NCI-H1694 (cell line): ENCODE measurements around the gene CEBPE.
"Not testable (repeated sequence)": the region's sequence is repeated elsewhere in the genome, so short reads cannot be mapped to it uniquely, and the experiment has no call there.

Source experiments
- DNase-seq: peaks from one replicate; lab custom pipeline; 2025; lab: John Stamatoyannopoulos, UW

CEBPE gene

DNA sequence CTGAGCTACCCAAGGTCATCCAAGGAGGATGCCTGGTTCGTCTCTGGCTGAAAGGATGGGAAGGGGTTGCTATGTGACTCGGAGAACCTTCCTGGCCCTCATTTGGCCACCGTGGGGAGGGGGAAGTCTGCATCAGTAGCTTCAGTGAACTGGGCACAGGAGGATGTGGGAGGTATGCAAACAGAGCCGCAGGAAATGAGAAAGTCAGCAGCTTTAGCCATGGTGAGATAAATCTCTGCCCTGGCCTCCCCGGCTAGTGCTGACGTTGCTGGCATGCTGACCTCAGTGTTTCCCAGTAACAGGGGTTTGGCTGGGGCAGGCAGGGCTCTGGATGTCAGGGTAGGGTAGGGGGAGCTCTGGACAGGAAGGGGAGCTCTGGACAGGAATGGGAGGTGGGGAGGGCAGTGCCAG is 2.3 kb upstream of the CEBPE start:
- no peak for DNase-seq

DNA sequence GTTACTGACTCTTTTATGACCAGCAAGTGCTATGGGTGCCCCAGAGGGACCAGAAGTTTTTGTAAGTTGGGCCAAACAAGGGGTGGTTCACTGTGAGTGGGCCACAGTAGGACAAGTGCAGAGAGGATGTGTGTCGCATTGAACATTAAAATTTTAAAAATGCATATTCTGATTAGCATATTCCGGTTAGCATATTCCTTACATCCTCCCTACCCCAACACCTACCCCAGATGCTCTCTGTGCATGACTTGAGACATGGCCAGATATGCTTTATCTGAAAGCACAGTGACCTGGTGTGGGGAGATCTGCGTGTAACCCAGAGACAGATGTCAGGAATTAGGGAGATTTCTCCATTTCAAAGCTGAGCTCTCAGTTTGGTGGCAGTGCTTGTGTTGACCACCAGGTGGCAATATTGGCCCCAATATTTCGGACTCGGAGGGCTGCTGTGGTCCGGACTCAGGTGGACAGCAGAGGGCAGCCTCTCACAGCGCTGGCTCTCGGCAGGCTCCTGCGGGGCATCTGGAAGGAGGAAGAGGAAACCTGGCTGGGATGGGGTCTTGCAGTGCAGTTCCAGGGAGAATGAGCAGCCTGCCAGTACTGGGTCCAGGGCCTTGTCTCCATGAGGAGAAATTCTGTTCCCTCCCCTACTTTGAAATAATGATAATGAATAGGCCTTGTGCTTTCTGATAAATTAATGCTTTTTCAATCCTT is 1.6 kb upstream of the CEBPE start:
- peak; percentile 91 for DNase-seq

DNA sequence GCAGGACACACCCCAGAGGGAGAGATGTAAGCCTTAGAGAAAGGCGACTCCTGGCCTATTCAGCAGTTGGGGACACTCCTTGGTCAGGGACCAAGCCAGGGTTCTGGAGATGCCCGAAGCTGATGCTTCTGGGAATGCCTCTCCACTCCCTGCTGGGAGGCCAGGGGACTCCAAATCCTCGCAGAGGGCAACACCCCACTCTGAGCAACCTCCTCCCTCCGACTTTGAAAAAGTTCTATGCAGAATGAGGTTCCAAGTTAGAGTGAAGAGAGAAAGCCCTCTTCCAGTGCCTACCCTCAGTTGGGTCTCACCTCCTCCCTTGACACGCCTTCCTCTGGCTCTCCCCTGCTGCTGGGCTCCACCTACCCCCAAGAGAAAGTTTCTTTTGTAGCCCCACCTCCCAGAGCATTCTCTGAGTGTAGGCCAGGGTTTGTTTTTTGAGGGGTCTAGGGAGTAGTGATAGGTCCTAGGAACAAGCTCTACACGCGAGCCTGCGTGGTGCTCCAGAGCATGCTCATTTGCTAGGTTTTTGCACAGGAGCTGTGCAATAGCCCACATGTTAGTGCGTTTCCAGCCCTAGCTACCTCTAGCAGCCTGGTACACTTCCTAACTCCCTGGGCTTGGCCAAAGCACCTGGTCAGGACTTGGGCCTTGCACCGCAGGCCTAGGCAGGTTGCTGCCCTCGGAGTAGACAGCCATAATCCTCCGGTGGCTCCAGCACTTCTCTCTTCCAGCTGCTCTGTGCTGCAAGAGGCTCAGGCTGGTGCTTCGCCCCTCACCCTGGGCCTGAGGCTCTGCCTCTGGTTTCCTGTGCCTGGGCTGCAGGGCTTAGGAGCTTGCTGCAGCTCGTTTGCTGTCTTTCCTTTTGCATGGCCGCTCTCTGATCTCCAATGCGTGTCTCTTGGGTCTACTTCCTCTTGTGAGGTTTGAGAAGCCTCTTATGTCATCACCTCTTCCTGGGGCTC is 590 bp upstream of the CEBPE start:
- no peak for DNase-seq

DNA sequence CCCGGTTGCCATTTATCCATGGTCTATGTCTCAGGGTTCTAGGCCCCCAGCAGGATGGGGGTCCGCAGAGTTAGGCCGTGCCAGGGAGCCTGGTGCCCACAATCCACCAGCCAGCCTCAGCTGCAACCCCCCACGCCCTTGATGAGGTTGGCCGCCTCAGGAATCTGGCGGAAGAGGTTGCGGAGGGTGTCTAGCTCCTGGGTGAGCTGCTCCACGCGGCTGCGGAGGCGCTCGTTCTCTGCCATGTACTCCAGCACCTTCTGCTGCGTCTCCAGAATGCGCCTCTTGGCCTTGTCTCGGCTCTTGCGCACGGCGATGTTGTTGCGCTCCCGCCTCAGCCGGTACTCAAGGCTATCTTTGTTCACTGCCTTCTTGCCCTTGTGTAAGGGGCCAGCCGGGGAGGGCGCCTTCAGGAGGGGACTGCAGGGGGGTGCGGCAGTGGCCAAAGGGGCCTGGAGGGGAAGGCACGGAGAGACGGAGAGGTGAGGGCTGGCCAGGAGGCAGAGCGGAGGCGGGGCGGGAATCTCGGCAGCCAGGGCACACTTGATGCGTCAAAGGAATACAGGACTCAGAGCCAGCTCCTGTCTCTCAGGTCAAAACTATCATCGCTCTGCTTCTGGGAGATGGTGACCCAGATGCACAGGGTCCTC is 1.6 kb downstream of the CEBPE start:
- no peak for DNase-seq

DNA sequence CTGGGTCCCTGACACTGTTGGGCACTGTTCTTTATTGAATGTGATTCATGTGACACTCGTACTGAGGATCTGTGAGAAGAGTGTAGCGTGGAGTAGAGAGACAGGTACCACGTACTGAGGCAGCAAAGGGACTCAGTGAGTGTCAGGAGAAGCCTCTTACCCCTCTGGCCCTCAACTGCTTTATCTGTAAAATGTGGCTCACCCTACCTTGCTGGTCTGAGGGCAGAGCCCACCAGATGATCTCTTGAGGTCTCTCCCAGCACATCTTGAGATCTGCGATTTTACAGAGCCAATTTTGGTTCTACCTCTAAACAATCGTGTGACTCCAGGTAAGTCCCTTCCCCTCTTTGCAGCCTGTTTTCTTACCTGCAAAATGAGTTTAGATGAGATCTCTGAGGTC is 3.1 kb downstream of the CEBPE start:
- DNase-seq = no peak

DNA sequence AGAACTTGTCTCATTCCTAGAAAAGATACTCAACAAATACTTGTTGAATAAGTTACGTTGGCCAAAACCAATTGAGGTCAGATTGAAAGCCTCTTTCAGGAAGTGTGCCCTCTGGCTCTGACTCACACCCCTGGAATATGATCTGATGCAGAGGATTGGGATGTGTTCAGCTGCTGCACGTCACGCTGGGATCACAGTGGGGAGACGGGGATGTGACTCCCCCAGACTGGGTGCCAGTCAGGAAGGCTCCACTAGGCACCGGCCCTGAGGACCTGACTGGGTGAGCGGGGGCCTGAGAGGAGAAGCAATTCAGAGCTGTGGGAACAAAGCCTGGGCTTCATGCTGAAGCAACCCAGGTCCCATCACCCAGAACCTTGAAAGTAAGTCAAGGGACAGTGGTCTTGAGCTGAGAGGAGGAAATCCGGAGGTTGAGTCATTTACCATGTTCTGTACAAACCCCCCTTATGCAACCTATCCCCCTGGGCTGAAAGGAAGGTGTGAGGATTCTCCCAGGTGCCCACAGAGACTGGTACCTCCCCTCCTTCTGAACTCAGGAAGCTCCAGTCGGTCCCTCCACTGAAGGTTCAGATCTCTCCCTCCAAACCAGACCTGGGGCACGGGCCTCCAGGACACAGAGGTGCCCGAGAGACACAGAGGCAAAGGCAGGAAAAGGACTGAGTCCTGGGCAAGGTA is 3.9 kb downstream of the CEBPE start:
- no peak for DNase-seq

DNA sequence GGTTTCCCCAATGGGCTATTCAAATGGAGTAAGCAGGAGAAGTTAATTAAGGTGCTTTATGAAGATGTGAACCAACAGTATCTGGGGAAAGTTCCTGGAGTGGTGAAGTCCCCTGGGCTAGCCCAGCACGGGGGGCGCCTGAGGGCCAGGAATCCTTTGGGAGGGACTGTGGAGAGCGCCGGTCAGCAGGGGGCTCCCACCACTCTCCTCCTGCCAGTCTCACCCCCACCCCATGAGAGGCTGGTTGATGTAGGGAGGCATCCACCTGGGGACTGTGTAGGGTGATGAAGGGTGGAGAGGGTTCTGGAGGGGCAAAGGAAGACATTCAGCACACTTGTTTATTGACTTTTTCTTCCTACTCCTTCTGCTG is 4.4 kb downstream of the CEBPE start:
- no peak for DNase-seq

DNA sequence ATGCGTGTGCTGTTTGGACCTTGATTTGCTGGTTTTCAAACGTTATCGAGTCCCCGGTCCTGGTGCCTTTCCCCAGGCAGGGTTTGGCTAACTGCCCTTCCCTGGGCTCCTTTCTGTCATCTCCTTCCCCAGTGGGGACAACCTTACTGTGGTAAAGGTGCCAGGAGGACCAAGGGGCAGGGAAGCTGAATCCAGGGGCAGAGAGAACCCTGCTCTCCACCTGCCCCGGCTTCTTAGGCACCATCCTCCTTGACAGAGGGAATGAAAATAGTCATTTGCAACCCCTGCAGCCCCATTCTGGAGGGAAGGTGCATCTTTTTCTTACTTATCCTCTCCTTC is 5.0 kb downstream of the CEBPE start:
- DNase-seq = no peak

DNA sequence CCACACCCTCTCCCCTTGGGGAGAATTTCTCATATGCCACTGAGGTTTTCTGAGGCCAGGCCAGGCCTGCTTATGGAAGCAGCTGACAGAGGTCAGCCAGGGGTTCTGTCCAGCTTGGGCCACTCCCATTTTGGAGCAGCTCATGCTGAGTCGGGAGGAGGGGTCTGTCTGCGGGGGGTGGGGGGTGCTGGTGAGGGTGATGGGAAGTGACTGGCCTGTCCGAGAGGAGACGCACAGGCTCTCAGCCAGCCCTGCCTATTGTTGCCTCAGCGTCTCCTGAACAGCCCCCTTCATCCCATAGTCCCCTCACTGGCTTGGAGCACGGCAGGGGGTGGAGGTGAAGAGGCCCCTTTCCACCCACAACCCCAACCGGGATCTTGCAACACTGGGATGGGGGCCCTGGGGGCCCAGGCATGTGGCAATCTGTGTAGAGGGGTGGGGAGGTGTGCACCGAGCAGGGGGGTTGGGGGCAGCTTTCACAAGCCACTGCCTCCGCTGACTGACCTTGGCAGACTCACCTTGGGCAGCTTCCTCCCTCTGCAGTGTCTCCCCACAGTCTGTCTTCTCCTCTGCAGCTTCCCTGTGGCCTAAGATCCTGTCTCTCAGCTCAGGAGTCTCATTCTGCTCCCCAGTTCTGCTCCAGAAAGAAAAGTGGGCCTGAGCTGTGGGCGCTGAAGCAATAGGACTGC is 5.5 kb downstream of the CEBPE start:
- DNase-seq = no peak

DNA sequence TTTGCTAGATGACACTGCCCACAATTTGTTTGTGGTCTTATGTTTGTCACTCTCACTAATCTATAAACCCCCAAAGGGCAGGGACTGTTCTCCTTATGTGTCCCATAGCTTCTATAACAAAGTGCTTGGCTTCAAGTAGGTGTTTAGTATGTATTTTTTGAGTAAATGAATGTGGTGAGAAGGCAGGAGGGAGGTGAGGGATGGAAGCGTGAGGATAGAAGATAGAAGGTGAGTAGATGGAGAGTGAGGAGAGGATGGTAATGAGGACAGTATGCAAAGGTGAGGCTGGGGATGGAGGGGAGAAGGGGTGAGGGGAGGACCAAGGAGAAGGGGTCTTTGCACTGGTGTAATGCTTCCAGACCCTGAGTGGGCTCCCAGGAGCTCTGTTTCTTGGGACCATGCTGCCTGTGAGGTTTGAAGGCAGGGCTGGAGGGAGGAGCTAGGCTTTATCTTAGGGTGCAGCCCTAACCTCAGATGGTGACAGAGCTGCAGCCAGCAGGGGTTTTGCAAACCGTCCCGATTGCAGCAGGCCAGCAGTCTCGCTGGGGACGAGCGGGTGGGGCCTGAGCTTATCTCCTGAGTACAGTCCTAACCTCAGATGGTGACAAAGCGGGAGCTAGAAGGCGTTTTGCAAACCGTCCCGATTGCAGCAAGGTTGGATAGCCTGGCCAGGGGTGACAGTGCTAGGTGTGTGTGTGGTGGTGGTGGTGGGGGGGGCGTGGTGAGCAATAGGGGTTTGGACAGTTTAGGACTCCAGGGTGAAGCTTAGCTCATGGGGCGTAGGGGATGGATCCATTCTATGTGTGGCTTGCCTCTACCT is 6.5 kb downstream of the CEBPE start:
- no peak for DNase-seq

DNA sequence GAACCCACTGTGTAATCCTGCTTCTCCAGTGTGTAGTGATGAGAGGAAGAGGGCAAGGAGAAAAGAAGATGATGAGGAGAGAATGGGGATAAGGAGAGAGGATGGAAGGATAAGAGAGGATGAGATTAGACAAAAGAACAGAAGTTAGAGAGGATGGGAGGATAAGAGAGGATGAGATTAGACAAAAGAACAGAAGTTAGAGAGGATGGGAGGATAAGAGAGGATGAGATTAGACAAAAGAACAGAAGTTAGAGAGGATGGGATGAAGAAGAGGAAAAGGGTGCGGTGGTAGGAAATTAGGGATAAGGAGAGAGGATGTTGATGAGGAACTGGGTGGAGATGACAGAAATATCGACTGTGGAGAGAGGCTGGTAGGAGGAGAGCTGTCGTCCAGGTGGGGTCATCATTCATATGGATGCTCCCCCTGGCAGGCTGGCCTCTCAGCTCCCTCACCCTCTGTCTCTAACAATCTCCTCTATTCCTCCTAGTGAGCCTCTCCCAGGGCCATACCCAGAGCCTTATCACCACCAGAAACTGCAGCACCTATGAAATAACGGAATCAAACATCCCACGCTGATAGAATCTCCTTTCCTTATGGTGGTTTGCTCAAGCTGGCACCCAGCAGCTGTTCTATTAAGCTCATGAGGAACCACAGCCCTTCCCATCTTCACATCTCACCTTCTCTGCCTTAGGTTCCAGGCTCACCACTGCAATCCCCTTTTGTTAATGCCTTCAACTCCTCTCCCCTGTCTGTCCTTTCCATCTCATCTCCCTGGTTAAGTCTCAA is 8.3 kb downstream of the CEBPE start:
- no peak for DNase-seq

DNA sequence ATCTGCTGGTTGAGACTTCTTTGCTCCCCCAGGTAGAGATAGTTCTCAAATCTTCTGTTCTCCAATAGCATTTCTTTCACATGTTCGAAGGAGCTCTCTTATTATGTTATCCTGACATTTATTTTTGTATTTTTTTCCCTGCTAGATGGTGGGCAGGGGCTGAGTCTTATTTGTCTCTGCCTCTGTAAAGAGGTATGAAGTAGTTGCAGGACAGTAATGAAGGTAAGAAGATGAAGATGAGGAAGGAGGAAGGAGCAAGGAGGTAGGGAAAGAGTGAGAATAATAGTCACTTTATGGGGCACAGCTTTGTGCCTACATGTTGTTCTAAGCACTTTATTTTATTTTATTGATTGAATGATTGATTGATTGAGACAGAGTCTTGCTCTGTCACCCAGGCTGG is 9.3 kb downstream of the CEBPE start:
- DNase-seq = no peak

DNA sequence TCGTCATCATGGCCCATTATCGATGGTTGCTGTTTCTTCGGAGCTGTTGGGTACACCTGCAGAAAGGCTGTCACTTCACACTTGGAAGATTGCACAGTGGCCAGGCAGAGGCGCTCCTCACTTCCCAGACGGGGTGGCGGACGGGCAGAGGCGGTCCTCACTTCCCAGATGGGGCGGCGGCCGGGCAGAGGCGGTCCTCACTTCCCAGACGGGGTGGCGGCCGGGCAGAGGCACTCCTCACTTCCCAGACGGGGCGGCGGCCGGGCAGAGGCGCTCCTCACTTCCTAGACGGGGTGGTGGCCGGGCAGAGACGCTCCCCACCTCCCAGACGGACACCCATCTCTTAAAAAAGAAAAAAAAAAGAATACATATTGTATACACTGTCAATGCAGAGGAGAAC is 10.9 kb downstream of the CEBPE start:
- DNase-seq = not testable (repeated sequence)

DNA sequence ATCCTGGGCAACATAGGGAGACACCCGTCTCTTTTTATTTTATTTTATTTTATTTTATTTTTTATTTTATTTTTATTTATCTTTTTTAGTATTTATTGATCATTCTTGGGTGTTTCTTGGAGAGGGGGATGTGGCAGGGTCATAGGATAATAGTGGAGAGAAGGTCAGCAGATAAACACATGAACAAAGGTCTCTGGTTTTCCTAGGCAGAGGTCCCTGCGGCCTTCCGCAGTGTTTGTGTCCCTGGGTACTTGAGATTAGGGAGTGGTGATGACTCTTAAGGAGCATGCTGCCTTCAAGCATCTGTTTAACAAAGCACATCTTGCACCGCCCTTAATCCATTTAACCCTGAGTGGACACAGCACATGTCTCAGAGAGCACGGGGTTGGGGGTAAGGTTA is 11.4 kb downstream of the CEBPE start:
- DNase-seq = not testable (repeated sequence)

DNA sequence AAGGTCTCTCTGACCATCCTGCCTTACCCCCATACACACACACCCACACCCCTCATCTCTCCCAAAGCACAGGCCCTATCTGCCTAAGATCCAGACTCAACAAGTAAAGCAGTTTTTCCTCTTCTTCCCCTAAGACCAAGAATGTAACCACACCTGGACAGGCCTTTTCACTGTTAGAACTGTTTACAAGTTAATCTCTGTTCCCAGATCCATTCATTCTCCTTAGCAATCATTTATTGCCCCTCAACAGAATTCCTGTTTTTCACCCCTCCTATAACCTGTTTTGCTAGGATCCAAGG is 12.4 kb downstream of the CEBPE start:
- no peak for DNase-seq

DNA sequence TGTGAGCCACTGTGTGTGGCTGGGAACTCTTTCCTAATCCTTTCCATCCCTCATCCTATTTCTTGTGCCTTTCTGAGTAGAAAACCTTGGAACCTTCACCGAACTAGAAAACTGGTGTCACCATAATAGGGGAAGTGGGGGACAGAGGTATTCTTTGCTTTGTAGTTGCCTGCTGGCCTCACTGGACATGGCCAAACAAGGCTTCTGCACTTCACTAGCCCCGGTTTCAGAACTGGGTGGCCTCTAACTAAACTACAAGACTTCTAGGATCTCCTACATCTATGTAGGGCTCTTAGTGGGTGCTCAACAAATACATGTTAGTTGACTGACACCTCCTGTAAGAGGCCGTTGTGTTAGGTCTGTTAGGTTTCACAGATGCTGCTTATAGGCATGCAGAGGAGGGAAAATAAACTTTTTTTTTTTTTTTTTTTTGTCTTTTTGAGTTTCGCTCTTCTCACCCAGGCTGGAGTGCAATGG is 13.7 kb downstream of the CEBPE start:
- DNase-seq = no peak

DNA sequence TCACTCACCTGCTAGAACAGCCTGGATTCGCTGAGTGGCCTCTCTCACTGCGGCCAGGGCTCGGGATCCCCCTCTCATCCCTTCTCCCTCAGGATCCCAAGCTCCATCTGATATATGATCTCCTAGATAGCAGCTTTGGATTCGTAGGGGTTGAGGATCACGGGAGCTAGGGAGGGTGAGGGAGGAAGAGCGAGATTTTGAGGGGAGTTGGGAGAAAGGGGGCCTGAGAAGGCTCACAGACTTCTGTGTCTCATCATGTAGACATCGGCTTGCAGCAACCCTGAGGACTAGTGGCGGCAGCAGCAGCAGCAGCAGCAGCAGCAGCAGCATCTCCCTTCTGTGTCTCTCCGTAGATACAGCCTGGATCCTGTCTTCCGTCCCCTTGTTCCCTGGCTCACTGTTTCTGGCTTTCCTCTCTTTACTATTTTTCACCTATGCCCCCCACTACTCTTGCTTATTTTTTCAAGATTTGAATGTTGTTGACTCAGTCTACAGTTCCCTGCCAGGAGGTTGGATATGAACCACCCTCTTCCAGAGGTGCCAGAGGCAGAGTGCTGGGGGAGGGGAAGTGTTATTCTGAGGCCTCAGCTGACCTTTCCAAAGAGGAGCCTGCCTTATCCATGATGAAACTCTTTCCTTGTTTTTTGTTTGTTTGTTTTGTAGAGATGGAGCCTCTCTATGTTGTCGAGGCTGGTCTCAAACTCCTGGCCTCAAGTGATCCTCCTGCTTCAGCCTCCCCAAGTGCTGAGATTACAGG is 14.3 kb downstream of the CEBPE start, which contains the start of gene CIROP:
Gene CIROP, minus strand, starts transcription at position 399 of the 757 bp plus-strand sequence. Its CDS starts 69 bp downstream, at position 330.
- DNase-seq = no peak

DNA sequence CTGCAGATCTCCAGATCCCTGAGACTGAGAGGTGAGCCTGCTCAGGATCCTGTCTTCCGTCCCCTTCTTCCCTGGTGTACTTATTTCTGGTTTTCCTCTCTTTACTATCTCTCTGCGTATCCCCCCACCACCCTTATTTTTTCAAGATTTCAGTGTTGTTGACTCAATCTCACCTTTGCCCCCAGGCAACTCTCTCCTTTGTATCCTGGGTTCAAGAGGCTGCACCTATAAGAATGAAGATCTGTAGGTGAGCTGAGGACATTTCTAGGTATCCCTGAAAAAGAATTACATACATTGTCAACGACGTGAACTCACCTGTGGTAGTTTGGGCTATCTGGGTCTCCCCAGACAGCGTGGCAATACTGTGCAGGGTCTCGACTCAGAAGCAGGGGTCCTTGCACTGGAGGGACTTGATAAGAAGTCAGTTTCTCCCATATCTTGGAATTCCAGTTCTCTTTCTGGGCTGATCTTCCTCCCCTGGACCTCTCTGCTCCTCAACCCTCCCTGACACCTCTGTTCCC is 14.9 kb downstream of the CEBPE start:
- no peak for DNase-seq

DNA sequence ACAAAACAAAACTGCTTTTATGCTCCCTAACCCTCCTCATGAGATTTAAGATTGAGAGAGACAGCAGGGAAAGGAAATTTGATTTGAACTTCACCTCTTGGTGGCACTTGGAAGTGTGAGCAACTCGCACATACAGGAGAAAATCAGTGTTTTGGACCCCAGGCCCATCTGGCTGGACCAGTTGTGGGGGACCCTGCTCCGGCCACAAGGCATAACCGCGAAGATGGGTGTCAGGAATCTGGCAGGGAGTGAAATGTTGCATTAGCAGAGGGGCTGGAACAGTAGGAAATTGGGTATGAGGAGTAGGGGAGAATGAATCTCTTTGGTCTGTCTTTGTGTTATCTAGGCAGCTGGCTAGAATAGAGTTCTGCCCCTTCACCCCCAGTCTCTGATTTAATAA is 15.5 kb downstream of the CEBPE start:
- DNase-seq = no peak
